ENCODE results near the gene KIR3DL3.
"Not testable (repeated sequence)": the region's sequence is repeated elsewhere in the genome, so short reads cannot be mapped to it uniquely, and the experiment has no call there.

The KIR3DL3 gene

GRCh38 chr19:54764219-54764618 is 40.0 kb downstream of the KIR3DL3 start:
- in situ Hi-C loops (cut with HindIII; ENCODE audit: low sequenced_read_pairs); DNase-seq (ENCODE audit: low read depth, low spot score); H3K4me3 ChIP-seq (ENCODE audit: low read depth, low read length): not testable (repeated sequence)

DNA sequence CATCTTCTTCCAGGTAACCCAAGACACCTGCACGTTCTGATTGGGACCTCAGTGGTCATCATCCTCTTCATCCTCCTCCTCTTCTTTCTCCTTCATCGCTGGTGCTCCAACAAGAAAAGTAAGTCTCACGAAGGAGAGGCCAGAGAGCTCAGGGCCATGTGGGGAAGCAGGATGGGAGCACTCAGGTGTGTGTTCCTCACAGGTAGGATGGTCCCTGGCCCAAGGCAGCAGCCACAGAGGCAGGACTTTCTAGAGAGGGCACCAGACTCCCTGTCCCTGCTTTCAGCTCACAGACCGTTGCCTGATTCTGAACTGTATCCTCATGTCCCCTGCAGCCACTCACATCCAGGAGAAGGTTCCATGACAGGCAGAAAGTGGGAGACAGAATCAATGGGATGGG is 42.2 kb downstream of the KIR3DL3 start:
- H3K4me3 ChIP-seq (ENCODE audit: low read depth, low read length); in situ Hi-C loops (cut with HindIII; ENCODE audit: low sequenced_read_pairs); DNase-seq (ENCODE audit: low read depth, low spot score): not testable (repeated sequence)

GRCh38 chr19:54769646-54770045 is 45.4 kb downstream of the KIR3DL3 start, which contains the start of gene KIR2DL1:
Gene KIR2DL1, plus strand, starts transcription at chr19:54769793. Its CDS starts 58 bp downstream, at chr19:54769851.
- H3K4me3 ChIP-seq (ENCODE audit: low read depth, low read length); in situ Hi-C loops (cut with HindIII; ENCODE audit: low sequenced_read_pairs); DNase-seq (ENCODE audit: low read depth, low spot score): not testable (repeated sequence)

GRCh38 chr19:54770511-54770910 is 46.3 kb downstream of the KIR3DL3 start:
- DNase-seq (ENCODE audit: low read depth, low spot score); H3K4me3 ChIP-seq (ENCODE audit: low read depth, low read length); in situ Hi-C loops (cut with HindIII; ENCODE audit: low sequenced_read_pairs): not testable (repeated sequence)

GRCh38 chr19:54771018-54771960 is 47.0 kb downstream of the KIR3DL3 start:
- DNase-seq (ENCODE audit: low read depth, low spot score); in situ Hi-C loops (cut with HindIII; ENCODE audit: low sequenced_read_pairs); H3K4me3 ChIP-seq (ENCODE audit: low read depth, low read length): not testable (repeated sequence)

- DNase-seq (ENCODE audit: low read depth, low spot score); H3K4me3 ChIP-seq (ENCODE audit: low read depth, low read length); in situ Hi-C loops (cut with HindIII; ENCODE audit: low sequenced_read_pairs): not testable (repeated sequence)
Measured at GRCh38 chr19:54772666-54773065, 48.4 kb downstream of the KIR3DL3 start.

DNA sequence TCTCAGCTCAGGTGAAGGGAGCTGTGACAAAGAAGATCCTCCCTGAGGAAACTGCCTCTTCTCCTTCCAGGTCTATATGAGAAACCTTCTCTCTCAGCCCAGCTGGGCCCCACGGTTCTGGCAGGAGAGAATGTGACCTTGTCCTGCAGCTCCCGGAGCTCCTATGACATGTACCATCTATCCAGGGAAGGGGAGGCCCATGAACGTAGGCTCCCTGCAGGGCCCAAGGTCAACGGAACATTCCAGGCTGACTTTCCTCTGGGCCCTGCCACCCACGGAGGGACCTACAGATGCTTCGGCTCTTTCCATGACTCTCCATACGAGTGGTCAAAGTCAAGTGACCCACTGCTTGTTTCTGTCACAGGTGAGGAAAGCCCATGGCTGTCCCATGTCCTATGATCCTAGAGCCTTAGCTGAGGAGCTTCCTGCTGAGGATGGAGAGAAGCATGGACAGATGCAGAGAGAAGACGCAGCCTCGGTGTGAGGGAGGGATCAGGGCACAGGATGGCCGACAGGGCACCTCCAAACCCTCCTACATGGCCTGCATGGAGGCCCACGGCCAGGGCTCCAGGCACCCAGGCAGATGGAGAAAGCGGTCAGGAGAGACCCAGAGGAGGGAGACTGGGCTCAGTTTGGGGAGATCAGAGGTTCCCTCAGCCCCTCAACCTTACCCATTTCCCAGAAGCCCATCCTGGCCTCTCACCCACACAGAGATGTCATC is 51.0 kb downstream of the KIR3DL3 start:
- H3K4me3 ChIP-seq (ENCODE audit: low read depth, low read length); in situ Hi-C loops (cut with HindIII; ENCODE audit: low sequenced_read_pairs); DNase-seq (ENCODE audit: low read depth, low spot score): not testable (repeated sequence)

DNA sequence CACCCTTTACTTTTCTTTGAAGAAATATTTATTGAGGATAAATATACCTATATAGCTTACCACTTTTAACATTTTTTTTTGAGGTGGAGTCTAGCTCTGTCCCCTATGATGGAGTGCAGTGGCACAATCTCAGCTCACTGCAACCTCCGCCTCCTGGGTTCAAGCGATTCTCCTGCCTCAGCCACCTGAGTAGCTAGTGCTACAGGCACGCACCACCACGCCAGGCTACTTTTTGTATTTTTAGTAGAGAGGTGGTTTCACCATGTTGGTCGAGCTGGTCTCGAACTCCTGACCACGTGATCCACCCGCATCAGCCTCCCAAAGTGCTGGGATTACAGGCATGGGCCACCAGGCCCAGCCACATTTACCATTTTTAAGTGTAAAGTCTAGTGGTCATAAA is 51.6 kb downstream of the KIR3DL3 start:
- H3K4me3 ChIP-seq (ENCODE audit: low read depth, low read length); DNase-seq (ENCODE audit: low read depth, low spot score); in situ Hi-C loops (cut with HindIII; ENCODE audit: low sequenced_read_pairs): not testable (repeated sequence)

- DNase-seq (ENCODE audit: low read depth, low spot score); in situ Hi-C loops (cut with HindIII; ENCODE audit: low sequenced_read_pairs); H3K4me3 ChIP-seq (ENCODE audit: low read depth, low read length): not testable (repeated sequence)
Measured at GRCh38 chr19:54777851-54778250, 53.6 kb downstream of the KIR3DL3 start.

- in situ Hi-C loops (cut with HindIII; ENCODE audit: low sequenced_read_pairs); H3K4me3 ChIP-seq (ENCODE audit: low read depth, low read length); DNase-seq (ENCODE audit: low read depth, low spot score): not testable (repeated sequence)
Measured at GRCh38 chr19:54778896-54779295, 54.7 kb downstream of the KIR3DL3 start.

GRCh38 chr19:54782916-54783315 is 58.7 kb downstream of the KIR3DL3 start:
- DNase-seq (ENCODE audit: low read depth, low spot score); H3K4me3 ChIP-seq (ENCODE audit: low read depth, low read length); in situ Hi-C loops (cut with HindIII; ENCODE audit: low sequenced_read_pairs): not testable (repeated sequence)

Data from astrocyte of the spinal cord (primary cell).